SK-N-SH (cell line): ENCODE measurements around the gene NDUFS2. TPM values are rescaled to one million over a fixed set of nuclear protein-coding genes. Genes with fewer than 3 reads are reported as not detected.

ENCODE experiments used
- CTCF ChIA-PET: fragments of 300-600, 350-600 bp; formaldehyde crosslinking; extraction: SDS; loops from one replicate; lab custom pipeline; 2021; lab: Yijun Ruan, JAX
- POLR2A ChIA-PET: fragments of 350-600 bp; sonication (Branson Sonifier 250); formaldehyde crosslinking; extraction: SDS; loops from one replicate; lab custom pipeline; 2020; ENCODE audit warnings: antibody characterized with exemption, inconsistent platforms; lab: Yijun Ruan, JAX
- DNase-seq: peaks from one replicate; pipeline ENCODE4 v3.0.0; 2012
- H2AFZ ChIP-seq: fragments of 200-600 bp; sonication (generic); 2 replicates; pipeline ENCODE4 v1.8.1; 2016; ENCODE audit warnings: antibody characterized with exemption, mild to moderate bottlenecking, low read depth
- H3F3A ChIP-seq: fragments of 200-600 bp; sonication (generic); replicated peaks from 2 replicates; pipeline ENCODE3; 2016; ENCODE audit warnings: antibody characterized with exemption, mild to moderate bottlenecking; ENCODE audit not compliant: insufficient read depth
- H3K27ac ChIP-seq, 2 experiments: fragments of 200-500 bp in 1 of 2; fragments of 200-600 bp in 1 of 2; sonication (Bioruptor generic) in 1 of 2; sonication (generic), shearing (Covaris generic) in 1 of 2; 2 replicates each; pipeline versions ENCODE4 v1.5.1 to v1.6.1; 2014 to 2016; ENCODE audit warnings: low read depth in 2 of 2, inconsistent platforms in 1 of 2, low read length in 1 of 2, mild to moderate bottlenecking in 1 of 2, mixed read lengths in 1 of 2
- H3K27me3 ChIP-seq: fragments of 200-600 bp; sonication (generic), shearing (Covaris generic); 2 replicates; pipeline ENCODE4 v1.6.1; 2016; ENCODE audit warnings: mixed run types; ENCODE audit not compliant: insufficient read depth
- H3K36me3 ChIP-seq, 2 experiments: fragments of 200-500 bp in 1 of 2; fragments of 200-600 bp in 1 of 2; sonication (Bioruptor generic) in 1 of 2; sonication (generic) in 1 of 2; replicated peaks in 1 of 2; 2 replicates each; pipeline versions ENCODE3 to v1.5.1; 2014 to 2016; ENCODE audit warnings: low read length in 1 of 2, mild to moderate bottlenecking in 1 of 2; ENCODE audit not compliant: insufficient read depth in 2 of 2, control insufficient read depth in 1 of 2
- H3K4me1 ChIP-seq, 2 experiments: fragments of 200-500 bp in 1 of 2; fragments of 200-600 bp in 1 of 2; sonication (Bioruptor generic) in 1 of 2; sonication (generic), shearing (Covaris generic) in 1 of 2; 2 replicates each; pipeline versions ENCODE4 v1.5.1 to v1.6.1; 2014 to 2016; ENCODE audit warnings: low read depth in 1 of 2, low read length in 1 of 2, mixed run types in 1 of 2; ENCODE audit not compliant: insufficient read depth in 2 of 2, control insufficient read depth in 1 of 2
- H3K4me2 ChIP-seq: fragments of 200-600 bp; sonication (generic), shearing (Covaris generic); 2 replicates; pipeline ENCODE4 v1.6.1; 2017; ENCODE audit warnings: mixed run types
- H3K4me3 ChIP-seq, 2 experiments: fragments of 200-500 bp in 1 of 2; fragments of 200-600 bp in 1 of 2; sonication (Bioruptor generic) in 1 of 2; sonication (generic), shearing (Covaris generic) in 1 of 2; 2 replicates each; pipeline versions ENCODE4 v1.5.1 to v1.8.1; 2014 to 2016; ENCODE audit warnings: low read depth in 2 of 2, inconsistent platforms in 1 of 2, low read length in 1 of 2, mild to moderate bottlenecking in 1 of 2, mixed read lengths in 1 of 2, moderate library complexity in 1 of 2
- H3K79me2 ChIP-seq: fragments of 200-600 bp; sonication (generic); 2 replicates; pipeline ENCODE4 v1.8.1; 2017; ENCODE audit warnings: mild to moderate bottlenecking; ENCODE audit not compliant: insufficient read depth
- H3K9ac ChIP-seq: fragments of 200-600 bp; sonication (generic); 2 replicates; pipeline ENCODE4 v1.6.1; 2017; ENCODE audit warnings: mixed run types
- H3K9me2 ChIP-seq: fragments of 200-600 bp; sonication (generic); 2 replicates; pipeline ENCODE4 v1.6.1; 2017; ENCODE audit warnings: mixed run types
- H3K9me3 ChIP-seq: fragments of 200-600 bp; sonication (generic); 2 replicates; pipeline ENCODE4 v1.6.1; 2017; ENCODE audit warnings: mixed run types, mild to moderate bottlenecking, moderate library complexity
- H4K20me1 ChIP-seq: fragments of 200-600 bp; sonication (generic); 2 replicates; pipeline ENCODE4 v1.6.1; 2017; ENCODE audit warnings: mild to moderate bottlenecking, mixed run types; ENCODE audit not compliant: insufficient read depth
- CTCF ChIP-seq: fragments of 200-600 bp; sonication (generic); IDR thresholded peaks from 2 replicates; pipeline ENCODE4 v1.6.1; 2017; ENCODE audit warnings: antibody characterized with exemption, mild to moderate bottlenecking, moderate library complexity
- FOXJ3 ChIP-seq: sonication (generic); formaldehyde crosslinking; IDR thresholded peaks from 2 replicates; pipeline ENCODE4 v1.5.1; 2020; ENCODE audit warnings: mild to moderate bottlenecking, missing genetic modification reagents
- GABPA ChIP-seq: IDR thresholded peaks from 2 replicates; pipeline ENCODE4 v1.4.0; 2012; ENCODE audit warnings: low read depth, mild to moderate bottlenecking
- IRF3 ChIP-seq: fragments of 150-350 bp; IDR thresholded peaks from 2 replicates; pipeline ENCODE4 v1.6.1; 2016; ENCODE audit warnings: mild to moderate bottlenecking, low read depth, low read length
- JUND ChIP-seq: IDR thresholded peaks from 2 replicates; pipeline ENCODE4 v1.4.0; 2012
- MEF2A ChIP-seq: IDR thresholded peaks from 2 replicates; pipeline ENCODE4 v1.4.0; 2012; ENCODE audit warnings: low read depth, borderline replicate concordance
- RCOR1 ChIP-seq: fragments of 150-350 bp; IDR thresholded peaks from 2 replicates; pipeline ENCODE4 v1.6.1; 2017; ENCODE audit warnings: antibody characterized with exemption, low read length
- RXRA ChIP-seq: IDR thresholded peaks from 2 replicates; pipeline ENCODE4 v1.4.0; 2012; ENCODE audit warnings: low read depth, mild to moderate bottlenecking, borderline replicate concordance
- SIN3A ChIP-seq: IDR thresholded peaks from 2 replicates; pipeline ENCODE4 v1.6.1; 2012; ENCODE audit warnings: low read depth, mild to moderate bottlenecking, low read length, moderate library complexity, borderline replicate concordance
- SMC3 ChIP-seq: IDR thresholded peaks from 2 replicates; pipeline ENCODE4 v1.6.1; 2012; ENCODE audit warnings: low read depth, low read length, improper control_type of control experiment
- TCF12 ChIP-seq: IDR thresholded peaks from 2 replicates; pipeline ENCODE4 v1.4.0; 2012
- TEAD4 ChIP-seq: IDR thresholded peaks from 2 replicates; pipeline ENCODE4 v1.4.0; 2012; ENCODE audit warnings: mild to moderate bottlenecking, borderline replicate concordance; ENCODE audit not compliant: insufficient read depth
- YY1 ChIP-seq: IDR thresholded peaks from 2 replicates; pipeline ENCODE4 v1.4.0; 2012; ENCODE audit warnings: low read depth, mild to moderate bottlenecking
- WGBS: methylation state at CpG from one replicate; pipeline ENCODE4 v1.1.6; 2017; ENCODE audit warnings: low lambda C conversion rate; 5-methylcytosine and 5-hydroxymethylcytosine counted together
- polyA plus RNA-seq, 3 experiments: library from polyadenylated mRNA; depleted of rRNA; stranded (reverse); fragments of >200 nt; gene quantifications; 2 replicates each; pipeline ENCODE4 v1.2.3, GENCODE V29; 2012
- TF ChIP-seq, protein P1 (sequence below): IDR thresholded peaks from 2 replicates; pipeline ENCODE4 v1.4.0; 2012; ENCODE audit warnings: low read depth, borderline replicate concordance

NDUFS2 gene
- polyA plus RNA-seq, 1 of the 3 experiments (the other 2 are of a cell fraction) = 203 TPM

DNA sequence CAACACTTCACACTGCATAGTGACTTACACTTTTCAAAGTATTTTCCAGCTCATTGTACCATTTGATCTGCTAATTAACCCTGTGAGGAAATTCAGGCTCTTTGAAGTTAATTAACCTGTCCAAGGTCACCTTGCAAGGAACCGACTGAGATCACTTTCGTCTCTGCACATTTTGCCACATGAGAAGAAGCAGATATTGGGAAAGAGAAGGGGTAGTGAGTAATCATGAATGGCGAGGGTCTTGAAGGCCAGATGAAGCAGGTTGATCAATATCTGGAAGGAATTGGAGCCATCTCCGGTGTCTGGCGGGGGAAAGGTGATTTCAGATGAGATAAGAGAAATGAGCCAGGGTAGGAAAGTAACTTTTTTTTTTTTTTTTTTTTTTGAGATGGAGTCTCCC is 17.8 kb downstream of the NDUFS2 start (continued):
- TF ChIP-seq RCOR1 = no peak
- TF ChIP-seq, all 33 proteins: peak for 0

GRCh38 chr1:161222175-161223019 is 20.2 kb downstream of the NDUFS2 start:
- WGBS = 68% methylated on average over 5 of the region's 6 CpGs
- no peaks in the 10 kb centered on the region for H3K9me3 ChIP-seq
- H3K79me2 ChIP-seq = no peaks in the 10 kb centered on the region
- no peaks in the 10 kb centered on the region for H3K9me2 ChIP-seq
- H3F3A ChIP-seq = peaks cover 14% of the 10 kb centered on the region
- H3K9ac ChIP-seq = no peak overlapping the region
- H3K4me3 ChIP-seq = no peak overlapping the region
- no peak for DNase-seq
- no peak overlapping the region for H3K4me2 ChIP-seq
- H3K27ac ChIP-seq = no peak overlapping the region
- H2AFZ ChIP-seq = no peak overlapping the region
- H4K20me1 ChIP-seq = no peaks in the 10 kb centered on the region
- peaks cover 8 to 17% of the 10 kb centered on the region in 2 experiments; a peak in 3 of 4 replicates for H3K4me1 ChIP-seq
- ChIA-PET POLR2A (no interaction called here), CTCF (interaction anchor here (1.2 to 6.2 kb wide), 7 partner anchors 12 to 161 kb away, joined by 4 to 78 read pairs (median 7); partner anchors contain the start of gene NDUFS2)
- H3K27me3 ChIP-seq = no peaks in the 10 kb centered on the region
- TF ChIP-seq RXRA (no peak), MEF2A (no peak), FOXJ3 (no peak), SIN3A (no peak), SMC3 (no peak), GABPA (no peak), JUND (no peak), TEAD4 (no peak), YY1 (no peak), IRF3 (no peak), CTCF (no peak), TCF12 (no peak)
- TF ChIP-seq, protein P1, sequence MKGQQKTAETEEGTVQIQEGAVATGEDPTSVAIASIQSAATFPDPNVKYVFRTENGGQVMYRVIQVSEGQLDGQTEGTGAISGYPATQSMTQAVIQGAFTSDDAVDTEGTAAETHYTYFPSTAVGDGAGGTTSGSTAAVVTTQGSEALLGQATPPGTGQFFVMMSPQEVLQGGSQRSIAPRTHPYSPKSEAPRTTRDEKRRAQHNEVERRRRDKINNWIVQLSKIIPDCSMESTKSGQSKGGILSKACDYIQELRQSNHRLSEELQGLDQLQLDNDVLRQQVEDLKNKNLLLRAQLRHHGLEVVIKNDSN = no peak
- no peaks in the 10 kb centered on the region for H3K36me3 ChIP-seq
